Thoracic aorta (tissue), 2 donors: ENCODE data around the gene SEMA3B. TPM values are rescaled to one million over a fixed set of nuclear protein-coding genes. Genes with fewer than 3 reads are reported as not detected.
"Not testable (repeated sequence)": the region's sequence is repeated elsewhere in the genome, so short reads cannot be mapped to it uniquely, and the experiment has no call there.

ENCODE experiments used
- ATAC-seq: fragments of 150-250 bp; one replicate; pipeline ENCODE4 v1.8.0; 2017; ENCODE audit warnings: low read depth; ENCODE audit not compliant: insufficient number of reproducible peaks, low FRiP score
- DNase-seq: peaks from one replicate; pipeline ENCODE4 v3.0.0-alpha.2; 2020; ENCODE audit warnings: low spot score
- H3K27ac ChIP-seq, 2 donors: fragments of 200-600 bp; sonication (generic); 1 replicate in 1 of 2; 2 replicates in 1 of 2; pipeline ENCODE4 v1.5.1; 2016; ENCODE audit warnings: mild to moderate bottlenecking in 2 of 2, moderate library complexity in 2 of 2
- H3K27me3 ChIP-seq: fragments of 200-600 bp; sonication (generic); replicated peaks from 2 replicates; pipeline ENCODE4 v1.6.0; 2016; ENCODE audit warnings: mild to moderate bottlenecking; ENCODE audit not compliant: insufficient read depth
- H3K36me3 ChIP-seq: fragments of 200-600 bp; sonication (generic); one replicate; pipeline ENCODE4 v1.5.1; 2016
- H3K4me1 ChIP-seq, 2 donors: fragments of 200-600 bp; sonication (generic); 1 replicate in 1 of 2; 2 replicates in 1 of 2; pipeline versions ENCODE4 v1.5.1 to v1.6.0; 2016; ENCODE audit warnings: low read depth in 2 of 2, mild to moderate bottlenecking in 1 of 2; ENCODE audit not compliant: control insufficient read depth in 1 of 2
- H3K4me3 ChIP-seq: fragments of 200-600 bp; sonication (generic); 2 replicates; pipeline ENCODE4 v1.5.1; 2016; ENCODE audit warnings: mild to moderate bottlenecking
- H3K9me3 ChIP-seq: fragments of 200-600 bp; sonication (generic); 2 replicates; pipeline ENCODE4 v1.5.1; 2016
- total RNA-seq, 2 donors: library from RNA; depleted of rRNA; stranded (reverse); fragments of >200 nt; gene quantifications; one replicate each; pipeline versions ENCODE4 v1.1.0 to v1.2.3, GENCODE V29; 2016
- TF ChIP-seq, protein P1 (sequence below): fragments of 200-600 bp; sonication (generic); IDR thresholded peaks from one replicate; pipeline ENCODE4 v1.5.1; 2019; ENCODE audit warnings: antibody characterized with exemption

The SEMA3B gene
- total RNA-seq, 2 donors from 2014 or later = 53.6 to 57.2 TPM

GRCh38 chr3:50278123-50278879 is 9.4 kb downstream of the SEMA3B start:
- Histone ChIP-seq H3K4me1 (peaks cover 4 to 16% of the 10 kb centered on the region in 2 donors), H3K27me3 (no peaks in the 10 kb centered on the region), H3K4me3 (no peak overlapping the region), H3K9me3 (no peaks in the 10 kb centered on the region), H3K36me3 (peaks cover 6% of the 10 kb centered on the region), H3K27ac (peak overlapping the region; percentile 25 to 56)
- DNase-seq = no peak
- TF ChIP-seq, protein P1, sequence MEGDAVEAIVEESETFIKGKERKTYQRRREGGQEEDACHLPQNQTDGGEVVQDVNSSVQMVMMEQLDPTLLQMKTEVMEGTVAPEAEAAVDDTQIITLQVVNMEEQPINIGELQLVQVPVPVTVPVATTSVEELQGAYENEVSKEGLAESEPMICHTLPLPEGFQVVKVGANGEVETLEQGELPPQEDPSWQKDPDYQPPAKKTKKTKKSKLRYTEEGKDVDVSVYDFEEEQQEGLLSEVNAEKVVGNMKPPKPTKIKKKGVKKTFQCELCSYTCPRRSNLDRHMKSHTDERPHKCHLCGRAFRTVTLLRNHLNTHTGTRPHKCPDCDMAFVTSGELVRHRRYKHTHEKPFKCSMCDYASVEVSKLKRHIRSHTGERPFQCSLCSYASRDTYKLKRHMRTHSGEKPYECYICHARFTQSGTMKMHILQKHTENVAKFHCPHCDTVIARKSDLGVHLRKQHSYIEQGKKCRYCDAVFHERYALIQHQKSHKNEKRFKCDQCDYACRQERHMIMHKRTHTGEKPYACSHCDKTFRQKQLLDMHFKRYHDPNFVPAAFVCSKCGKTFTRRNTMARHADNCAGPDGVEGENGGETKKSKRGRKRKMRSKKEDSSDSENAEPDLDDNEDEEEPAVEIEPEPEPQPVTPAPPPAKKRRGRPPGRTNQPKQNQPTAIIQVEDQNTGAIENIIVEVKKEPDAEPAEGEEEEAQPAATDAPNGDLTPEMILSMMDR = no peak
- no peak for ATAC-seq

- no peak within 1 kb of the TSS for H3K4me3 ChIP-seq
- peaks cover 6% of the 10 kb centered on the region for H3K36me3 ChIP-seq
- H3K27me3 ChIP-seq = no peaks in the 10 kb centered on the region
- peak within 1 kb of the TSS; percentile 34 to 56 for H3K27ac ChIP-seq
- H3K4me1 ChIP-seq = peaks cover 4 to 13% of the 10 kb centered on the region in 2 donors
- no peaks in the 10 kb centered on the region for H3K9me3 ChIP-seq
- no peak for ATAC-seq
- TF ChIP-seq, protein P1 = no peak
- DNase-seq = no peak
Measured at GRCh38 chr3:50278880-50279224, 9.9 kb downstream of the SEMA3B start, which contains the start of gene LSMEM2. TSS of gene LSMEM2 (plus strand) at chr3:50279087. CDS start at chr3:50279114, 27 bp downstream.

DNA sequence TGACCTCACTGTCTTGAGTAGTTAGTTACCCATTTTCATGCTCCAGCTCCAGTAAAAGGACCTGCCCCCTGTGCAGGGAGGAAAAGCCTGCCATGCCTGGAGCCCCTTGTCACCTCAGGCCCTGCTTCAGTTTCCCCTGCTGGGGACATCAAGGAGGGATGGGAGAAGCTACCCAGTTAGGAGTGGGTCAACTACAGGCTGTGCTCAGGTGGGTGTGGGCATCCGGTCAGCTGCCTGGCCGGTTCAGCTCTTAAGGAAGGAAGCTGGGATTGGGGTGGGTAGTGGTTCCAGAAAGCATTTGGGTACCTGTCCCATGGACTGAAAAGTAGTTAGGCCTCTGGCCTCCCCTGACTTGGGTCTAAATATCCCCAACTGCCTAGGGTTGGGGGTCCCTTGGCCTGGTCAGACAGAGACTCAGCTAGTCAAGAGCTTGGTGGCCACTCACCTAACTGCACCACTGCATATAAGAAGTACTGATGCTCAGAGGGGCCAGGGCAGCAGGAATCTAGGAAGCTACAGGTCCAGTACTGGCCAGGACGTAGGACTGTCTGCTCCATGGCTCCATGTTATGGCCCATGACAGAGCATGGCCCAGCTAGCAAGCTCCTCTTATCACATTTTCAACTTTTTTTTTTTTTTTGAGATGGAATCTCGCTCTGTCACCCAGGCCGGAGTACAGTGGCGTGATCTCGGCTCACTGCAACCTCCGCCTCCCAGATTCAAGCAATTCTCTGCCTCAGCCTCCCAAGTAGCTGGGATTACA is 10.5 kb downstream of the SEMA3B start:
- Histone ChIP-seq H3K4me3 (no peak overlapping the region), H3K36me3 (peaks cover 6% of the 10 kb centered on the region), H3K9me3 (no peaks in the 10 kb centered on the region), H3K27ac (peak overlapping the region; percentile 34 to 56), H3K27me3 (no peaks in the 10 kb centered on the region), H3K4me1 (peaks cover 4 to 13% of the 10 kb centered on the region in 2 donors)
- ATAC-seq (no peak), DNase-seq (no peak)
- TF ChIP-seq, protein P1 = no peak

DNA sequence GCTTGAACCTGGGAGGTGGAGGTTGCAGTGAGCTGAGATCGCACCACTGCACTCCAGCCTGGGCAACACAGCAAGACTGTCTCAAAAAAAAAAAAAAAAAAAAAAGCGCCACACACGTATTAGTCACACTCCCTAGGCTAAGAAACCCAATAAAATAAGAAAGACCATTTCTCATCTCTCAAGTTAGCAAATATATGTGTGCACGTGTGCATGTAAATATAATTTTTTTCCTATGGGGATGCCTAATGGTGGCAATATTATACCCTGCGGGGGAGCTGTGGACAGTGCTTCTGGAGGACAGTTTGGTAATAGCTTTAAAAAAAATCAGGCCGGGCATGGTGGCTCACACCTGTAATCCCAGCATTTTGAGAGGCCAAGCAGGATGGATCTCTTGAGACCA is 15.2 kb downstream of the SEMA3B start:
- not testable (repeated sequence) for H3K27ac ChIP-seq, ATAC-seq, H3K4me1 ChIP-seq

DNA sequence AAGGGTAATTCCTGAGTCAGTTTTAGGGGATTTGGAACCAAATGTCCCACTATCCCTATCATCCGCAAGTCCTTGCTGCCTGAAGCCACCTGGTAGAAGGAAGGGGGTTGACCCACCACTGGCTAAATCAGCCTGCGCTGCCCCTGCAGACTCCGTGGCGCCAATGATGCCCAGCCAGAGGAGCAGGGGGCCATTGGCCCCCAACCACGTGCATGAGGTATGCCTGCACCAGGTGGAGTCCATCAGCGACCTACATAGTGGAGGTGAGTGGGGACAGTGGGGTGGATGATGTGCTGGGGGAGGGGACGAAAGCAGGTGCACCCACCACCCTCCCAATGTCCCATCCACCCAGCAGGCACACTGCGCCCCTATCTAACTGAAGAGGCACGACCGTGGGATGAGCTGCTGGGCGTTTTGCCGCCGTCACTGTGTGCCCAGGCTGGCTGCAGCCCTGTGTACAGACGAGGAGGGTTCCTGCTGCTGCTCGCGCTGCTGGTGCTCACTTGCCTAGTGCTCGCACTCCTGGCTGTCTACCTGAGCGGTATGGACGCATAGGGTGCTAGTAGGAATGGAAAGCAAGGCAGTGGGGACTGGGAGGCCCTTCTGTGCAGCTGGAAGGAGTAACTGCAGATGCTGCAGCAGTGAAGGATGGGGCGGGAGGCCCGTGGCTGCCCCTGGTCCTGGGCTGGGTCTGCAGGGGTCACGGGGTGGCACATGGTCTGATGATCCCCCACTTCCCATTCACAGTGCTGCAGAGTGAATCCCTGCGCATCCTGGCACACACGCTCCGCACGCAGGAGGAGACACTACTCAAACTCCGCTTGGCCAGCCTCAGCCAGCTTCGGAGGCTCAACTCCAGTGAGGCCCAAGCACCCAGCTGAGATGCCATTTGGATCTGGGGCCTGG is 17.6 kb downstream of the SEMA3B start:
- TF ChIP-seq, protein P1 = no peak
- Histone ChIP-seq H3K27me3 (no peaks in the 10 kb centered on the region), H3K9me3 (no peaks in the 10 kb centered on the region), H3K4me1 (peaks cover 5 to 9% of the 10 kb centered on the region in 2 donors), H3K4me3 (no peak overlapping the region), H3K27ac (no peak overlapping the region), H3K36me3 (peaks cover 27% of the 10 kb centered on the region)
- DNase-seq (no peak), ATAC-seq (no peak)

More for the DNA sequence above, 15.2 kb downstream of the SEMA3B start:
- not testable (repeated sequence) for DNase-seq, H3K27me3 ChIP-seq, H3K9me3 ChIP-seq, H3K4me3 ChIP-seq
- H3K36me3 ChIP-seq = peaks cover 19% of the 10 kb centered on the region
